ENCODE results near the gene NALCN. TPM values are rescaled to one million over a fixed set of nuclear protein-coding genes. Genes with fewer than 3 reads are reported as not detected.

The NALCN gene
- total RNA-seq, 1 donor from 2014 or later: 5.3 TPM

DNA sequence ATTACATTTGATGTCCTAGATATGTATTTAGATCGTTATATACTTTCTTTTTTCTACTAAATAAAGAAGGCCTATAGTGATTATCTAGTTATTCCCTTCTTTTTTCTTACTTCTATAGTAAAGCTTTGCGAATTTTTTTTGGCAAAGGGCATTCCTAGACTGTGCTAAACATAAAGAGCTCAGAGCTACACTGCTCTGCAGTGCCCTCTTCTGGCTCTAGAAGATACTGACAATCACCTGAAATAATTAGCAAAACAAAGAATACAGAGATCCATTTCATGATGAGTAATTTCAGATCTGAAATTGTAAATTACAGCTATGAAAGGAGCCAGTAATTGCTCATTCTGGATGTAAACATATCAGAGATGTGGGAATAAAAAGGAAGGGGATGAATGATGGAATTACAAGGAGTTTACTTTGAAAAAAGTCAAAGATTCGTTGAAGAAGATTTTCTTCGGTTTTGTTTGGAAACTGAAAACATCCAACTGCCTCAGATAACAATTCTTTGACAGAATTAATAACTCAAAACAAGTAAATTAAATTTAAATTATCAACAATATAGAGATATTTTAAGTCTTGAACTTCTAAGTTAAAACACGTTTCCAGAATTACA lies 288.5 kb downstream of the NALCN start:
- DNase-seq (ENCODE audit: low read depth, low spot score): no peak

DNA sequence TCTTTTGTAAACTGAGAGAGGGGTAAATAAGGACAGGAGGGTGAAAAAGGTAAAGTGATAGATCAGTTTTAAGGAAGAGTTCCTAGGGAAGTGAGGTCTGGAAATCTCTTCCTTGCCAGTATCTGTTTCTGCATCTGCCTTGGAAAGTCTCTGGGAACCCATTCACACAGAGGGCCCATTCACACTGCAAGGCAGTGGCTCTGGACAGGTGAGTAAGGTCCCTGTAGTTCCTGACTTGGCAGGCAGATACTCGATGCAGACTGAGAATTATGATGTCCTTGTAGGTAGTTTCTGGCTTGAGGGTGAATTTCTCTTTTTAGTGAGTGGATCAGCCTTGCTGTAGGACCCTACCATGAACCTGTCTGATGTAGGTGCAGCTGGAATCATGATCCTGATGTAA lies 293.3 kb downstream of the NALCN start:
- DNase-seq (ENCODE audit: low read depth, low spot score): no peak

DNA sequence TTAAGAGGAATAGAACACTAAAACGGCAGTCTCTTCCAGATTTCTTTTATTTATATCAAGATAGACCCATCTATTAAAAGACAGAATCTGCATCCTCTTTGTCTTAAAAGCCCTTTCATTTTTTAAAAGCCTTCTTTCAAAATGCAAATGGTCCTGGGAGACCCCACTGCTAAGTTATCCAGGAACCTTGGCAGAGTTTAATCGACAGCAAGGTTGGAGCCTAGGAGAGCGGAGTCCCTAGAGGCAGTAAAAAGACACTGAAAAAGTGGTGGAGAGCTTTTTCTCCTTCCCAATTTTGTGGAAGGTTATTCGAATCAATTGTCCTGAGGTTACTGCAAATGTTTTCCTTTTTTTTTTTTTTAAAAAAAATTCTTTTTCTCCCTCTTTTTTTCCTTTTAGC lies 294.7 kb downstream of the NALCN start:
- DNase-seq (ENCODE audit: low read depth, low spot score): no peak

DNA sequence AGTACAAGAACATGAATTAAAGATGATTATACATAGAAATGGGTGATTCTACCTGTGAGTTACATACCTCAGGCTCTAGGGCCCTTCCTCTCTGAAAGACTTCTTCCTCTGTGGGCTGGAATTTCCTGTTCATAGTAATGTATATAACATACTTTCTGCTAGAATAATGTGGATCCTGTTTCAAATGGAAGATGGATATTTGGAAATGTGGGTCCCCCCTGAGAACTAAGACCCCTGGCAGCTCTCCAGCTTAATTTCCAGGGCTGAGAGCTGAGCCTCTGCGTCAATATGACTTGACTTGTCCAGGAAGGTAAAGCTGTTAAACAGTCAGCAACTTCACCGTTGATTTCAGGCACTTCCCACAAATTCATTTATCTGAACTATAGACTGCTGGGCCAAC lies 296.3 kb downstream of the NALCN start:
- DNase-seq (ENCODE audit: low read depth, low spot score): no peak

DNA sequence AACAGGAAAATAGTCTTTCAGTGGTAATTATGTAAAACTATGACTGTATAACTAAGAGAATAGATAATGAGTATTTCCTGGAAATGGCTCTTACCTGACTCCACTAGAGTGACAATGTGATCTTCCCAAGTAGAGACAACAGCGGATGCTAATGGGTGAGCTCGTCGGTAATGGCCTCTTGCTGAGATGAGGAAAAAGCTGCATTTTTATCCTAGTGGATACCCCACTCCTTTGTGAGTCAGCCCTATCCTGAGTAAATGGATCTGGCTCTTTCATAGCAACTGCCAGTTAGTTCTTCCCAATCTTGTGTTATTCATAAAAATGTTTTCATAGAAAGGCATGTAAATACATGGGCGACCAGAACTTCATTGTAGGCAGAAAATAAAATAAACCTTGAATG lies 299.5 kb downstream of the NALCN start:
- DNase-seq (ENCODE audit: low read depth, low spot score): no peak

DNA sequence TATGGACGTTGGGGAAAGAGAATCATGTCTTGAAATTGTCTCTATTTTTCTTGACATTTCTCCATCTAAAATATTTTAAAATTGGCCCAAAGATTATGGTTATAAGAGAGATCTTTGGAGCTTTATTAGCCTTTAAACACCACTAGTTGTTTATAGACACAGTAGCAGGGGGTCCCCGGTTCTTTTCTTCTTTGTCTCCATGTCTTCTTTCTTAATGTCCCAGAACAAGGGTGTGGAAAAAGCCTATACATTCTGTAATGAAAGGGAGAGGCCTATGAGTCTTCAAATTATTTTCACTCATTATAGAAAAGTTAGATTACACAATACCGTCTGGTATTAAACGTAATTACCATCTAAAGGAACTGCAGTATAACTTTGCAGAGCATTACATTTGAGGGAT lies 300.0 kb downstream of the NALCN start:
- DNase-seq (ENCODE audit: low read depth, low spot score): no peak

DNA sequence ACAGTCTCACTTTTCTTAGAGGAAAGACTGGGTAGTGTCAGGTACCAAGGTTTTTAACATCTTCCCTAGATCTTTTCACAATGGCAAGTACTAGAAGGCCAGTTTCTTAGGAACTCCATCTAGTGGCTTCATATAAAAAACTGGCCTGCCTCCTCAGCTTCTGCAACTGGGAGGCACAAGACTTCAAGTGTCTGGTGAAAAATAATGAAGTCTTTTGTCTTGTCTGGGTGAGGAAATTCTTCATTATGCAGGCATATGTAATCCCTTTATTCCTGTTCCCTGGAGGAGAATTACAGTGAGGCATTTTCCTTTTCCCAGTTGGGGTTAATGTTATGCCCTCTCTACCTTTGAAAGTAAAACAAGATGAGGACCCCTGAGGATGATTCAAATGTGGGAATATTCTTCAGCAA lies 300.5 kb downstream of the NALCN start:
- DNase-seq (ENCODE audit: low read depth, low spot score): no peak

DNA sequence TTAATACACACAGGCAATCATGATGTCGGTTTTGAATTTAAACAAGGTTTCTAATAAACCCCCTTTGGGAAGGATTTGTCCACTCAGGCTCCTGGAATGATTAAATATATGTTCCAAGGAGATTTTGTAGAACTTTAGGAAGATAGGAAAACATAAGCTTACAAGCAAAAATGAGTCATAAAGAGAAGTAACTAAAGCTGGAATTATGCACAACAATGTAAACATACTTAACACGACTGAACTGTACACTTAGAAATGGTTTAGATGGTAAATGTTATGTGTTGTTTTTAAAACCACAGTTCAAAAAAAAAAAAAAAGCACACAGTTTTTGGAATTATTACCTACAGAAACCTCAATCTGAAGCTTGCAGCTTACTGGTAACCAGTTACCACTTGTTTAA lies 304.4 kb downstream of the NALCN start:
- DNase-seq (ENCODE audit: low read depth, low spot score): no peak

DNA sequence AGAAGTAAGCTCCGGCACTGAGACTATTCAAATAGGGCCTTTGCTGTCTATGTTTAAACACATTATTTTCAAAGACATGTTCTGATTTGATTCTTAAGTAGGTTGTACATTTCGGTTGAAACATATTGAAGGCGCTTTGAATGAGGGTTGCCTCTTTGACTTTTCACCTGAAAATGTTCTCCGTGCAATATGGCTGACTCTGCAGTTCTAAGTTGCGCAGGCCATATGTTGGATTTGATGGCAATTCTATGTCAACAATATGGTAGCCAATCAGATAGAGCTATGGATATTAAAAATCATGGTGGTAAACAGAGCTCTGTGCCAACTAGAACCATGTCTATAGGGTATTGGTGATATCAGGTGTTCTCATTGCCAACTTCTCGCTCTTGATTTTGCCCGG lies 307.3 kb downstream of the NALCN start:
- DNase-seq (ENCODE audit: low read depth, low spot score): no peak

DNA sequence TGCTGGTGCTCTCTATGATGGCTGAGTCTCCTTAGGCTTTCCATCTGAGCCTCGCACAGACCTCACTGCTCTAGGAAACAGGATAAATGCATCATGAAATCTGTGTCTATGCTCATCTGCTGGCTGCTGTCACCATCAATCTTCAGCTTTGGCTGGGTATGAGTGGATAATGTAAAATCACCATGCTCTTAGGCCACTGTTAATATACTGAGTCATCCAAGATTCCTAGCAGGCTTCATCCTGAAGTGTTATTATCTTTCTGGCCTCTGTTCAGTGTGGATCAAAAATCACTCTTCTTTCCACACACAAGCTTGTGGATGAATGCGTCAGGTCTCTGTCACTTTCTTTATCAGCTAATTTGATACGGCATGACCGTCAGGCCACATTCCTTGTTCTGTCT lies 317.4 kb downstream of the NALCN start:
- no peak for DNase-seq (ENCODE audit: low read depth, low spot score)

DNA sequence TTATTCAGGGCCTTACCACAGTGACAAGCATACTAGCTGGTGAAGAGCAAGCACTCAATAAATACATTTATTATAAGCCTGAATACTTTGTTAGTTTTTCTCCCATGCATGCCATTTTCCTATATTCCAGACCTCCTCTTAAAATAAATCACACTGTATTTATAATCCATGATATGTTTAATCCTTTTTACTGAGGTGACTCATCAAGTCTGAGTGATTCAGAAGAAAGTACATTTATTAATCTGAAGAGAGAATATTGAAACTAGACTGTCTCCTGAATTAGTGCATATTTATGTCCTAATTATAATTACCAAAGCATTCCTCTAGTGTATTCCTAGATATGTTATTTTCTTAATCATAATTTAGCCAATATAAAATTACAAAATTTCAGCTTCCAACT lies 323.3 kb downstream of the NALCN start:
- no peak for DNase-seq (ENCODE audit: low read depth, low spot score)

DNA sequence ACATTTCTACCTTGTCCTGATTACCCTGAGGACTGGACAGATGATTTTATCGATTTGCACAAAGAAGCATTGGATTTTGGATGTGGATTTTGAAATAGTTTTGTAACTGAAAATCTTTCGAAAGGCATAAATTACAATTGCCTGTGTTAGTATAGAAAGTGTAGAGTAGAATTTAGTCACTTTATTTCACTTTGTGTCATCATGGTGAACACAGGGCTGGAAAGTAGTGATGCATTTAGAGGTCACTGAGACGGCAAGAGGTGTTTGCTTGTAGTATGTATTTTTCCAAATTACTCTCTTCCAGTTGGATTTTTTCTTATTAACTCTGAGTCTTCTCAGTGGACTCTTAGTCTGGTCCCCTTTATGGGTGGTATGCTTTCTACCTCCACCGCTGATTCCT lies 326.0 kb downstream of the NALCN start:
- no peak for DNase-seq (ENCODE audit: low read depth, low spot score)

DNA sequence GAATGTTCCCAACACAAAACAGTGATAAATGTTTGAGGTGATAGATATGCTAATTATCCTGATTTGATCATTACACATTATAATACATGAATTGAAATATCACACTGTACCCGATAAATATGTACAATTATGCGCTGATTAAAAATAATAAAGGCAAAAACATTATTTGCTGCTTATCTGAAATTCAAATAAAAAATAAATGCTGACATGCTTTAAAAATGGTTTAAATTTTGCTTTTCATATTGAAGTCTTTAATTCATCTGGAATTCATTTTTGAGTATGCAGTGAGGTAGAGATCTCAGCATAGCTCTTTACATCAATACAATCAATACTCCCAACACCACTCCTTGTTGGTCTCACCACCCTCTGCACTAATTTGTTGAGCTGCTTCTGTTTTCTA lies 330.8 kb downstream of the NALCN start:
- no peak for DNase-seq (ENCODE audit: low read depth, low spot score)

DNA sequence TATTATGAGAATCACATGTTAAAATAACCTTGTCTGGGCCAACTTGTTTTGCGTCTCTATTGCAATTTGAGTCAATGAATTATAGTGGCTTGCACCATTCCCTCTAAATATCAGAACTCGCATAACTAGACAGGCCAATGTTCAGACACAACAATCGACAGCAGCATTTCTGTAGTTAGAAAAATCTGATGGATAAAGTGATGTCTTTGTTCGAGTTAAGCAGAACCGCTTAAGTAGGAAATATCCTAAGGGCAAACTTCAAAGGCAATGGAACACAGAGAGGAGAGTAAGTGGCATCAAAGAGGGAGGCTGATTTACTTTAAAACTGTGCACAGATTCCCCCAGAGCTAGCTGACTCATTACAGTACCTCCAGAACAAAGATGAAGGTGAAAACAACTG lies 333.9 kb downstream of the NALCN start:
- no peak for DNase-seq (ENCODE audit: low read depth, low spot score)

DNA sequence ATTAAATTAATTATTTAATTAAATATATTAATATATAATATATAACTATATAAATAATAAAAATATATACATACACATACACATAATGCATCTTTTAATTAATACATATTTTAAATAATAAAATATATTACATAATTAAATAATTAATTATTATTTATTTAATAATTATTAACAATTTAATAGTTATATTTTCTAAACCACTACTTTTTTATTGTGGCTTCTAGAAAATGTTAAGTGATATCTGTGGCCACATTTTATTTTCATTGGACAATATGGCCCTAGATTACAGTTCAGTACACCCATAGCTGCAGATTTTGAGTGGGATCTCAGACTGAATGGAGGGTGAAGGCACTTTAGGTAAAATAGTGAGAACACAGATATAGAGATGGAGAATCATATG lies 335.7 kb downstream of the NALCN start:
- no peak for DNase-seq (ENCODE audit: low read depth, low spot score)

DNA sequence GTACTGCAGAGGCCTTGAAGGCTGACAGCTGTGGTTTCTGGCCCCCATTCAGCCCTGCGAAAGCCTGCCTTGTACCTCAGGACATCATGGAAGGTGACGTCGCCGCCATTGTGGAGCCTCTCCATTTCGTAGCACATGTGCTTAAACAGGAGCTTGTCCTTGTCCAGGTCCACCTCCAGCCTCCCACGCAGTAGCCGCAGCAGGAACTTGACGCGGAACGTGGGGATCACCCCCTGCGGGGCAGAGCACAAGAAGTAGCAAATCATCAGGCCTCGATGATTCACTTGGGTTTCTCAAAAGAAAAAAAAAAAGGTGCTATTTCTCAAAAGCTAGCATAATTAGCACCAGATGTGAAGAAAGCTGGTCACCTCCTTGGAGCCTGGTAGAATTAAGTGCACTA lies 351.0 kb downstream of the NALCN start:
- no peak for DNase-seq (ENCODE audit: low read depth, low spot score)

DNA sequence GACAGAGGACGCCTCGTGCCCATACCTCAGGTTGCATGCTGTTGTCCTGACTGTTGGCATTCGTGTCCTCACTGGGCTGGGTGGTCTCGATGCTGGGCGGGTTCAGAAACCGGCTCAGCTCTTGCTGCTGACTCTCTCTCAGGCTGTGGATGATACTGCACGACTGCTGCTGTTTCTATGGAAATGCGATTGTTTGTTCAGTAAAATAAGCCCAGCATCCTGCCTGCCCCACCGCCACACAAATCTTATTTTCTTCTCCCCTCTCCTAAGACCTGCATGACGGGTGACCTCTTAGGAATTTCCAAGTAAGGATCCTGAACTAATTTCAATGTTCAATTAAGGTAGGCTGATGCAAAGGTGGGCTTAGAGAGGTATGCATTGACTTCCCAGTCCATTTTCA lies 356.5 kb downstream of the NALCN start:
- no peak for DNase-seq (ENCODE audit: low read depth, low spot score)

DNA sequence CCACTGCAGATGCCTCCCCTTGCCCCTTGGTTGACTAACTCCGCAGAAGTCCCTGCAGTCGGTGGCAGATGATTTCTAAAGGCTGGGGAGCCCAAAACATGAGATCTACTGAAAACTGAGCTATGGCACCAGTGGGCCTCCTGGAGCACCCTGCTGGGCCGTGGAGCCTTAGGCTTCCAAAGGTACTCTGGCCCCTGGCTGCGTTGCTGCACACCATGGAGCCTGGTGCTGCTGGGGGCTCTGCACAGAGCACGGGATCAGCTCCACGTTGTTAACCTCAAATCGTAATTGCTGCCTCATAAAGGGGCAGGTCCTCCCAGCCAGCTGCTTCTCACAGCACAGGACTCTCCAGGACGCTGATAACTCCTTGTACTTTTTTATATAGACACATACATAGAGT lies 357.5 kb downstream of the NALCN start:
- no peak for DNase-seq (ENCODE audit: low read depth, low spot score)

DNA sequence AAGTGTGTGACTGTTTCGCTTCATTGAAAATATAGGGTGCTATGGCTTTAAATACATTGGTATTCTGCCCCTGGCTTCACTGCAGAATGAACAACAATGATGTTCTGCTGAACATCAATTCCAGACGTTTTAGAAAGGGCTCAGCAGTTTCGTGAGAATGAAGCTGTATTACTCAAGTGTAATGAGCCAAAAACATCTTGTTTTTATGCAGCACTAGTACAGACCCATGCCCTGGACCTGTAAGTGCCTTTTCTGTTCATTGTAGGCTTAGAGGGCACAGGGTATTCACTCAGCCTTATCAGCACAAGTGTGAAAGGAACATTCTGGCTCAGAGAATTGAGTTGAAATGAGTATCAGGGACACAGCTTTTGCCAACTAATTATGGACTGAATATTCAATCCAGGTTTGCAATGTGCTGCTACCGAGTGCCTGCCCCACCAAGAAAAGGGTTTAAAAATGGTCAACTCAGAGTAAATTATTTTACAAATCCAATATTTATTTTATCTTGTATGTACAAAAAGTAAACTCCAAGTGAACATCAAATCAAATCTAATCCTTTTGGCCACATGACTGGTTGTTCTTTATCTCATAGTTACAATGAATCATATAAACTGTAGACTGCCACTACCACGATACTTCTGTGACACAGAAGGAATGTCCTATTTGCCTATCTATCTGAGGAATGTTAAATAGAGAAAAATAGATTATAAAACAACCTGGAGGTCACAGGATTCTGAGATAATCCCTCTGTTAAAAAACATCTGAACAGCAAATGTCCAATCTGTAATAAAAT lies 362.8 kb downstream of the NALCN start:
- DNase-seq (ENCODE audit: low read depth, low spot score): no peak

DNA sequence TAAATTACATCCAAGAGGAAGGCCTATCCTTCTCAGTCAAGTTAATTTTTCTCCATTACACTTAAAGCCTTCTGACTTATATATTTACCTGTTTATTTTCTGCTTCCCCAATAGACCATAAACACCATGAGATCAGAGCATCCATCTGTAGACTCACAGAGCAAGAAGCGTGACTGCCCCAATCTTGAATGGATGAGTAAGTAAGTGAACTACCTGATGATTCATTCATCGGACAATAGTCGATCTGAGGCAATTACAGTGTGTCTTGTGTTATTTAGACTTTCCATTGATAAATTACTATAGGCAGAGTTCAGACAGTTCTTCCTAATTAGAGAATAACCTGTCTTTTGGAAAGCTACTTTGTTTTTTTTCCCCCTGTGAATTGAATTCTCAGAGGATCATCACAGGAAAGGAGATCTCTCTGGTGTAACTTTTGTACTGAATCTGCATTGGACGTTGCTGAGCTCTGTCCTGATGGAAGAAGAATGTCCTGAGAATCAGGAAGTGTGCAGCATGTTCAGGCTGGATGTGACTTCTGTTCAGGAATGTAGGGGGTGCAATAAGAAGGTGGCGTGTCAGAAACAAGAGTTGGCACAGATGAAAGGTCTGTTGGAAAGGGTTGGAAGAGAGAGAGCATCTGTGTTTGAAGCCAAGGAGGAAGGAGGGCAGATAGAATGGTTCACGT lies 367.0 kb downstream of the NALCN start:
- no peak for DNase-seq (ENCODE audit: low read depth, low spot score)

DNA sequence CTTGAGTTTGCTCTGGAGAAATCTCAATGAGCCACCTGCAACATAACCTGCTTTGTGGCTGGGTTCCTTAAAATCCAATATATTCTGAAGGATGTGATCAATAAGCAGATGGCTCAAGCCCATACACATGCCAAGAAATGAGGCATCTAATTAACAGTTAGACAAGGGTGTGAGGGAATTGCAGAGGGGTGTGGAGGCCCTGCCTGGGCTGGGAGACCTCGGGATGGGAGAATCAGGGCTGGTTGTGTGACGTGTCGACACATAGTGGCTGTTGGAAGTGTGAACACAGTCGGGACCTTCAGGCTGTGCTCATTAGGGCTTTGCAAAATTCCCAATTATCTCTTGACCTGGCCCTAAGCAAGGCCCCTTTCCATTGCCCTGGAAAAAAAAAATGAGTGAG lies 379.8 kb downstream of the NALCN start:
- DNase-seq (ENCODE audit: low read depth, low spot score): no peak

DNA sequence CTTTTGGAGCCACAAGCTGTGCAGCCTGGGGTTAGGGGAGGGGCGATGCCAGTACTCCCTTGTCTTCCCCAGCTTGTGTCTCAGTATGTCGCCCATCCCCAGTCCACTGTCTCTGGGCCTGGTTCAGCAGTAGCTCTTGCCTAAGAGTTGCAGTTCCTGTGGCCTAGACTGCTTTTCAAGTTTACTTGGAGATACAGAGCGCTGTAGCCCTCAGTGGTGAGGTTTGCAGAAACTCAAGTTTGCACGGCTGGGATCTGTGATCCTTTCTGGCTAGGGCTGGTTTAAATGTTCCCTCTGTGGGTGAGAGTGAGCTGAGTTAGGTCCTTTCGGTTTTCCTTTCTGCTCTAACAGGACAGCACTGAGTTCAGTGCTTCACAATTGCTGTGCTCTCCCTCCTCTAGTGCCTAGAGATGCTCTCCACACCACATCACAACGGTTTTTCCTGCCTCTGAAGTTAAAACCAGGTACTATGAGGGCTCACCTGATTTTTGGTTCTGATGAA lies 381.1 kb downstream of the NALCN start:
- no peak for DNase-seq (ENCODE audit: low read depth, low spot score)

All from pulmonary artery endothelial cell (primary cell).